HG03460 (cell line): ENCODE data around the gene ELMO1.

ENCODE experiments used
- ATAC-seq: cut with Tn5 transposase; IDR thresholded peaks from one replicate; pipeline ENCODE4 v1.9.1; 2021; ENCODE audit not compliant: unreplicated experiment

Gene ELMO1

DNA sequence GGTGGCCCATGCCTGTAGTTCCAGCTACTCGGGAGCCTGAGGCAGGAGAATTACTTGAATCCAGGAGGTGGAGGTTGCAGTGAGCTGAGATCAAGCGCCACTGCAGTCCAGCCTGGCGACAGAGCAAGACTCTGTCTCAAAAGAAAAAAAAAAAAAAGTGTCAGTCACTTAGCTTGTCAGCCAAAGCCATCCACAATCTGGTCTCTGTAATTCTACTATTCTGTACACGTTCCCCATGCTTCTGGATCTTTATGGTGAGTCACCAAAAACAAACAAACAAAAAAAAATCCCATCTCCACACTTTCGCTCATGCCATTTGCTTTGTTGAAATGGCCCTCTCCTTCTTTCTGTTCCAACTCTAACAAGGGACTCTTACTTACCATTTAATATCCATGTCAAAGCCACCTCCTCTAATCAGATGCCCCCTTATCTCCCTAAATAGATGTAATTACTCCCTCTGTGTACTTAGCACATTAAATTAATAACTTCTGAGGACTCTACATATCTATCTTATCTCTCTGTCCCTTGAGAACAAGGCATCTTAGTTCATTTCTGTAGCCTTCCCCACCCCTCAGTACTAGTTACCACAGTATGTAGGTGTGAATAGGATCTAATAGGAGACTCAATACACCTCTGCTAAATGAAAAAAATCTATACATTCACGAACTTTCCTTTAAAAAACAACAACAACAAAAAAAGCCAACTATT lies 128.4 kb downstream of the ELMO1 start:
- no peak for ATAC-seq

DNA sequence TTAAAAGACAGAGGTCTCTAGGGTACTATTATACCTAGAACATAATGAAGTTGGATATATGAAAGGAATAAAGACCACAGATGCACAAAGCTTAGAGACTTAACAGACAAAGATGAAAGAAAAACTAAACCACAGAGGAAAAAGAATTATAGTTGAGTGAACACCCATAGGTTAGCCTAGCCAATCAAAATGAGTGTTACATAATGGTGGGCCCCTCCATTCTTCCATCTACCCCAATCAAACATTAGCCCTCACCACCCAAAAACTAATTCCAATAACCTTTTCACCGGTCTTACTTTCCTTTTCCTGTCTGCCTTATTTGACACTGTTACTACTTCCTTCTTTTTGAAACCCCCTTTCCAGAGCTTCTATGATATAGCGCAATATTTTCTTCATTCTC lies 130.1 kb downstream of the ELMO1 start:
- ATAC-seq, result no peak

DNA sequence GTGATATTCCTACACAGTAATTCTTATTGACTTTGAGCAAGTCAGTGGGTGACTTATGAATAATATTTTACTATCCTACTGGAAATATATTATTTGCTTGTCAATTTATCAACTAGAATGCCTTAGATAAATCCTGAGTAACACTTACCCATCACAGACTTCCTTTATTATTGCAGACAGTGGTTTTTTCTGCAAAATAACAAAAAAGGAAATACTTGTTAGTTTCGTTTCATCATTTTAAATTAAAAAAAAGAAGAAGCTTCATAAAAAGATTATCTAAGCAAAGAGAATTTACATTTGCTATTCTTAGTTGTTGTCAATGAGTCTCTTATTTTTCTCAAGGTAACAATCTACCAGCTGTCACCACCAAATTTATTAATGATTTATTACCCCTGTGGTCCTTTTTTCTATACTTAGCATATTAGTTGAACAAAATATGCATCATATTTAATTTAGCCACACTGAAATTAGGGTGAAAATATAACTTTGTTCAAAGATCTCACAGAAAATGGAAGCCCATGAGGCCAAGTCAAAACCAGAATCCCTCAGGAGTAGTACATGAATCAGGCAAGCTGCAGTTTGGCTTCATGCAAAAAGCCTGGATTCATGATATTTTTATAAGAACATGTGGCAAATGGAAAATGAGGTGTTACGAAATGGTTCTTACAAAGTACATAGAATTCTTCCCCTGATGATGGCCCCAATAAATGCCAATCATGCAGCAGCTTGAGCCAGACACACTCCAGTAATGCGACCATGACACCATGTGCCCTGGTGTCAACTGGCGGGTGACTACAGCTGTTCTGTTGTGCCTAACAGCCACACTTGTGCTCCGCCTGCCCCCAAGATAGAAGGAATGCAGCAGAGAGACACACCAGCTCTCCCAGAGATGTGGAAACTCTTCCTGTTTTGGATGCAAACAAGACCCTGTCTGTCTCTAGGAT lies 132.6 kb downstream of the ELMO1 start:
- ATAC-seq, result no peak

DNA sequence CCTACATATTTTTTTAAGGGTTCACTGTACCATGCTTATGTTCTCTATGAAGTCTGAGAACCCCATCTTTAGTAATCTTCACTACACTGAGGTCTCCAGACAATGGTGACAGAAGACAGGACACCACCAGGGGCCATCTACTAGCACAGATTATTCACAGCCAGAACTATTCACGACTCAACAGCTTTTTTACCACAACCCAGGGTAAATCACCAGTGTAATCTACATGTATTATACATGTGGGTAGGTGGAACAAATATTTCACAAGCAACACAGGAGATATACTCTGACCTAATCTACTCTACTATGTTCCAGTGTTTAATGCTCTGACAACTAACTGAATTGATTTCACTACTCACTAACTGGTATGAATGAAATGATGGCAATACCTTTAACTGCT lies 136.1 kb downstream of the ELMO1 start:
- no peak for ATAC-seq

DNA sequence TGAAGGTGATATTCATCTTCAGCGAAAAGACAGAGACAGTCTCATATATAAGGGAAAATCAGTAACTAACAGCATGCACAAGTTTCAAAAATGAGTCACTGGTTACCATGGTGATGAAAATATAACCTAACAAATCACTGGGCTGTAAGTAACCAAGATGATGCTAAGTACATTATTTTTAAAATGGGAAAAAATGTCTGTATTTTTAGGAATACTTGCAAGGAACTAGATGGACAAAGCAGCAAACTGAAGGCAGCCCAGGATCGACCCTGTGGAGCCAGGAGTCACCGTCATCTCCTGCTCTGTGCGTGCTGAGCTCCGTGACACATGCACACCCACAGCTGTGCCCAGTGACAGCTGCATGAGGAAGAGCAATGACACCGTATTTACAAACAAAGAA lies 137.3 kb downstream of the ELMO1 start:
- no peak for ATAC-seq

DNA sequence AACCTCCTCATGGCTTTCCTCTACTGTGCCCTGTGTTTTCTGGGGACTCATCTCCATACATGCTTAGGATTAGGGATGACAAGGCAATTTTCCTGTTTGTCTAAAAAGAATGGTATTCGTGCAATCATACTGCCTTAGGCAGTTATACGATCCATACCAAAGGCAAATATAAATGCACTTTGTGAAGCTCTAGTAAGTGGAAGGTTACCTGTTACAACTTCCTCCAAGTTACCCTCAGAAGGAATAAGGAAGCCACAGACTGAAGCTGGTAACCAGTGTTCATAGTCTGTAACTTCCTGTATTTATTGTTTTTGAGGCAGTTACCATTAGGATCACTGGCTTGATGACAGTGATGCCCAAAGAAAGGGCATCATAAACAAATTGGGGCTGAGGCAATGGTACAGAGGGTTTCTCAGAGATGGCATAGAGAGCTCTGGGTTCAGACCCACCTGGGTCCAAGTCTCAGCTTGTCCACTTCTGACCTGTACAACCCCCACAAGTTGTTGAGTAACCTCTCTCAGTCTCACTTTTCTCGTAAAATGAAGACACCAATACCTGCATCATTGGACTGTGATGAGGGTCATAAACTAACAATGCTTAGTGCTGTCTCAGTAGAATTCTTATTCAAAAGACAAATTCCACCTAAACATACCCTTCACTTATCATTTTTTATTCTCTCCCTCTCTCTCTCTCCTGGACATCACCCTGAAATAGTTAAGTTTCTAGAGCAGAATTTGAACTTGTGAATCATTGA lies 138.2 kb downstream of the ELMO1 start:
- no peak for ATAC-seq

DNA sequence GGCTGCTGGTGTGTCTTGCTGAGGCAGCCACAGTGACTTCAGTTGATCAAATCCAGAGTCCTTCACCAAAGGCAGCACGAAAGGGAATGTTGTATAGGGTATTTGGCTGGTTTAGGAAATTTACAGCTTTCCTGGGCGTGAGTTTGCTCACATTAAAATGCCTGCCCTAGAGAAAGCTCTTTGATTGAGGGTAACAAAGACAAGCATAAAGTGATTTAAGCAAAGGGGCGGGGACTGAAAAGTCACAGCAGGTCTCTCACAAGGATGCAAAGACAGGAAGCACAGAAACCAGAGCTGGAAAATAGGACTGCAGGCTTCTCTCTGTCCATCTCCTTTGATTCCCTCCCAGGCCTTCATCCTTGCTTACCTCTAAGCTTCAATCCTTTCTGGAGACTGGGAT lies 139.2 kb downstream of the ELMO1 start:
- ATAC-seq, result no peak

DNA sequence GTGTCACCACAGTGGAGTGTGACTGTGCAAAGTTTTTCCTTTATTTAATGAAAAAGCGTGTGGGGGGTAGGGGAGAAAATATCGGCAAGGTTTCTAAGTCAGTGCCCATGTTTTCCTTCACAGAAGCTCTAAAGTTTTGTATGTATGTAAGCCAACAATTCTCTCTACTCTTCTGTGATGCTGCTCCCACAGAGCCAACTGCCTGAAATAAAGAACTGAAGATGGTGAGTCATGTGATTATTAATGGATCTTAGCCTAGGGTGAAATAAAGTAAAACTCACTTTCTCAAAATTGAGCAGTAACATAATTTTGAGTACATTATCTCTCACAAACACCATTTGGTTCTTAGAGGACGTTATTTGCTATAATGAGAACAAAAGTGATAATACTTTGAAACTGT lies 143.7 kb downstream of the ELMO1 start:
- ATAC-seq, result no peak

DNA sequence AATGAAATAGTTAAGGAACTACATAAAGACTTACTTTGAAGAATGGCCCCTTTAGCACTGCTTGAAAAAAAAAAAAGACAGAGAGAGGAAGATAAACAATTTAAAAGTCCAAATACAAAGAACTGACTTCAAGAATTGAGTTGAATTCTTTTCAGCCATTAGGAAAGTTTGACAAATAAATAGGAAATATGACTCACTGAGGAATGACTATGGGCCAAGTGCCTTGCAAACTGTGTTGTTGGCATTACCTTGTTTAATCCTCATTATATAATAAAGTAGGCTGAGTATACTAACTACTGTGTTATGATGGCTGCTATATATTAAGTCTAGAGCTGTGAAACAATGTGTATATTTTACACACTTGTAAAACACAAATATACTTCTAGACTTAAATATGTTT lies 151.1 kb downstream of the ELMO1 start:
- no peak for ATAC-seq

DNA sequence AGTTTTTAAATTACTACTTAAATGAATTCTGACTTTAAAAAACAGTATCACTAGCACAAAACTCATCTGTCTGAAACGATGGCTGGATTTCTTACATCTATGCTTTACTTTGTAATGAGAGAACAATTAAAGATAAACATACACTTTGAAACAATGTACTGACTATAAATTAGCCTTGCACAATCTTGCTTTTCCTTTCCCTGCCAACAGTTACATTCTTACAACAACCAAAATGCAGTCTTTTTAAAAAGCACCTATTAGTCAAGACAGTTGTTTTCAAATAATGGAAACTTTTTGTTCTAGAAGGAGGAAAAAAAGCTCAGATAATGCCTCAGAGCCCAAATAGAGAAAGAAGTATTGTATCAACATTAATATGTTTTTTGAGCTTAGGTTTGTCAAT lies 153.3 kb downstream of the ELMO1 start:
- ATAC-seq, result no peak

DNA sequence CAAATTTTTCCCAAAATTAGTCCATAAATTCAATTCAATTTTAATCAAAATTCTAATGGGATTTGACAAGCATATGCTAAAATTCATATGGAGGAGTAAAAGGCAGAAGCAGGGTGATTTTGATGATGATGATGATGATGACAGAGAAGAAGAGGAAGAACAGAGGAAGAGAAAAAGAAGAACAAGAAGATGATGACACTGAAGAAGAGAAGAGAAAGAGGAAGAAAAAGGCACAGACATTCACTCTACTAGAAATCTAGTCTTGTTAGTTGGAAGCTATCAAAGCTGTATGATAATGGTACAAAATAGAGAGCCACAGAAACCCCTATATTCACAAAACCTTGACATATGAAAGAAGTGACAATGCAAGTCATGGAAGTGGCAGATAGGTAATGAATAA lies 157.9 kb downstream of the ELMO1 start:
- no peak for ATAC-seq

DNA sequence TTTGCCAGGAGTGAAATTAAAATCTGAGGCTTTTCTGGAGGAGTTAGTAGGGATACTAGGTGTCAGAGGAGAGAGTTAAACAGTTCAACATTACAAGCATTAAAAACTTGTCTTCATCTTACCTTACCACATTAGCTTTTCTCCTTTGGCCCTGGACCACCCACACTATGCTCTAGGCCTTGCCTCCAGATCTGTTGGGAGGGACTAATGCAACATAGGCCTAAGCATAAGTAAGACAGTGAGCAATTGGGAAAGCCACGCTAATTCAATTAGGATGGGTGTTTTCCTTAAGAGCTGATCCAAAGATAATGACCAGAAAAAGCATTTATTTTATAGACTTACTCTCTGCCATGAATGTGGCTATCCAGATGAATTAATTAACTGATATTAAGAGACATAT lies 158.9 kb downstream of the ELMO1 start:
- no peak for ATAC-seq

DNA sequence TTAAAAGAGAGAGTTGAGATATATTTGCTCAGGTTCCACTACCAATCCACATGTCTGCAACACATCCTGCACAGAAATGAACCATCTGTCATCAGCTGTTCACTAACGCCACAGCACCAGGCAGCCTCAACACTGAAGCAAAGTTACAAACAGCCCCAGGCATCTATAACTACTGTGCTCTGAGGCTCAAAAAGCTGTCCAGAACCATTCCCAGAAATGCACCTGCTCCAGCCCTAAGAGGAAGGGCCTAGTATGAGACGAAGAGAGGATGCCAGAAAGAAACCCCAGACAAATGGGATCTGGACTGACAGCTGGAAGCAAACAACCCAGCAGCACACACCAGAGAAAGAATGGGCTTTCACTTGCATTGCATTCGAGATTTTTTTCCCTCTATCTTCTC lies 159.3 kb downstream of the ELMO1 start:
- no peak for ATAC-seq

DNA sequence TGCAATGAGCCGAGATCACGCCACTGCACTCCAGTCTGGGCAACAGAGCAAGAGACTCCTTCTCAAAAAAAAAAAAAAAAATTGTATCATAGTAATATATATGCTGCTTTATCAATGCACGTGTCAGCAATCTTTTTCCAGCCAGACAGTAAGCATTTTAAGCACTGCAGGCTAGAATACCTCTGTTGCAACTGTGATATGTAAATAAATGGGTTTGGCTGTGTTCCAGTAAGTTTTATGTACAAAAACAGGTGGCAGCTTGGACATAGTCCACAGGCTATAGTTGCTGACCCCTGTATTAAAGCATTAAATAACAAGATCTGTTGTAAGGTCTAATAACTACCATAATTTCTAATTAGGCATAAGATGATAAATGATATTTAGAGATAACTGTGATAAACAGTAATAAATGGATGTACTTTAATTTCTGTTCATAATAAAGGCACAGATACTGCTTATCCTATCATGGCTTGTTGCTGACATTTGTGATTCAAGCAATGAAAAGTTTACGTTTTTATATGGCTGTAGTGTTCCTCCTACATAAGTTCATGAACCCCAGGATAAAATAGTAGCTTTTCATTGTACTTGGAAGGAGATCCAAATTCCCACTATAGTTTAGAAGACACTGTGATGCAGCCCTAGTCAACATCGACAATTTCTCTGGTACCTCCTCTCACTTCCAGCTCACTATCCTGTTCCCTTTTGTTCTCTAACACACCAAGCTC lies 161.4 kb downstream of the ELMO1 start:
- peak; percentile 54 for ATAC-seq

DNA sequence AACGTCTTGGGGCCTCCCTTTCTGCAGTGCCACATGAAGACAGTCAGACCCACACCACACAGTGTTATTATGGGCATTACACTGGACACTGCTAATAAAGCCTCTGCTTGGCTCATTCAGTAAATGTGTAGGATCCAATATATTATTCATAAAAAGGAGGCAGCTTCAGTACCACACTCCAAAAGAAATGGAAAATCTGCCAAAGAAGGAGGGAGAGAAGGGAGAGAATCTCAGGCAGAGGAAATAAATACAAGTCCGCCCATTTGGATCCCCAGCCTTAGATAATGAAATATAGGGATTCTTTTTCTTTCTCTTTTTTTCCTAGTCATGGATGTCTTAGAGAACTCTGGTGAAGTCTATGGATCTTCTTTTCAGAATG lies 162.2 kb downstream of the ELMO1 start:
- ATAC-seq, result no peak

DNA sequence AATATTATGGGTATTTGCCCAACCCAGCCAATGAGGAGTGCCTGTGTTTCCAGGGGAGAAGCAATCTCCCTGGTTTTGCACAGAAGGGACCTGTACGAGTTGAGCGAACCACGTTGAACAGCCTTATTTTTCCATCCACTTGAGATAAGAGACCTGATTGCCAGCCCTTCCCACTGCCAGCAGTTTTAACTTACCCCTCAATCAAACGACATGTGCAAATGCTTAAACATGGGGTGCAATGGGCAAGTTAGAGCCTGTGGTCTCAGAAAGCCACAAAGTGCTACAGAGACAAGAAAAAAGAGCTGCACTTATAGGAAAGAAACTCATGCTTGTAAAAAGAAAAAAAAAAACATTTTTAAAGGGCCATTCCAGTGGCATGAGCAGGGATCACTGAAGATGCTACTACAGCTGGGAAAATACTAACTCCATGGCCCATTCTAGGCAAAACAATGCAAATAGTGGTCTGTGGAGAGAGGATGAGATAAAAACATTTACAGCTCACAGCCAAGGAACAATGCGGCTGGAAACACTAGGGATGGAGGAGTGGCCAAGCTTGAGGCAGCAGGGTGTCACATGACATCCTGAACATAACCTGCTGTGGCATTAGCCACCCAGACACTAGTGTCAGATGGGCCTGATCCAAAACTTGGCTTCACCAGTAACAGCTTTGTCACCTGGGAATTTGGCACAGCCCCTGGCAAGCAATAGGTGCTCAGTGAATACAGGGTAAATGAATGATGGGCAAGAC lies 162.8 kb downstream of the ELMO1 start:
- ATAC-seq, result no peak

DNA sequence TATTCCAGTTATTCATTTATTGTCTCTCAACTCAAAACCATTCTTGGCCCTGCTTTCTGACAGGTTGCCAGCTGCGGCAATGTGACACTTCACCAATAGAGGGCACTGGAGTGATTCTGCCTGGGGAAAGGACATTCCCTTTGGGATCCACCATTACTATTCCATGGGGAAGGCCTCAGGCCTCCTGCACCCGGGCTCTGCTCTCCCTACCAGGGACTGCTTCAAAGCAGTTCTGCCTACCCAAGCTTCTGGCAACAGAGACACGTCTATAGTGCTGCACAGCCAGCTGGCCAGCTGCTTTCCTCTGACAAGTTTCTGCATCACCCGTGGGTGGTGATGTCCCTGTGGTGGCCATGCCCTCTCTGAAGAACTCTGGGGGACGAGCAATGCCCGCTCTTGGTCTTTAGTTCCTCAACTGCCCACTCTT lies 163.8 kb downstream of the ELMO1 start:
- ATAC-seq, result no peak

DNA sequence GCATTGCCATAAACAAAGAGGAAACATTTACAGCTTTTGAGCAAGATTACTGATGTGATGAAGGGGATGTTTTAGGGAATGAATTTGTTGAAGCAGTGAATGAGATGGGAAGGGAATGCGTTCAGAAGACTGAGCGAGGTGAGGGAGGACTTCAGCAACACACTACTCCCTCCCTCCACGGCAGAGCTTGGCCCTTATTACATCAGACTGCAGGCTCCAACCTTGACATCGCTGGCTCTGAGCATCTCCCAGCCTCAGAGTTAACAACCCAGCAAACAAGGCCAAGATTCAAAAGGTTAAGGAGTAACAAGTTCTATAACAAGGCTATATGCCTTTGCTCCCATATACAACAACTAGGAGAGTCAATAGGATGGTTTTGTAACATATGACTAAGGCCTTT lies 164.4 kb downstream of the ELMO1 start:
- no peak for ATAC-seq

DNA sequence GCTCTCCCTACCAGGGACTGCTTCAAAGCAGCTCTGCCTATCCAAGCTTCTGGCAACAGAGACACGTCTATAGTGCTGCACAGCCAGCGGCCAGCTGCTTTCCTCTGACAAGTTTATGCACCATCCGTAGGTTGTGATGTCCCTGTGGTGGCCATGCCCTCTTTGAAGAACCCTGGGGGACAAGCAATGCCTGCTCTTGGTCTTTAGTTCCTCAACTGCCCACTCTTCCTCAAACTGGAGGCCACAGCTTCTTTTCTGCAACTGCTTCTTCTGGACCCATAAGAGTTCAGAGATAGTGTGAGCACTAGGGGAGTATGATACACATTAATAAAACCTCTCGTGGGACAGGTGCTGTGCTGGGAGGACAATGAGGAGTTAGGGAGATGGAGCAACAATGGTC lies 164.9 kb downstream of the ELMO1 start:
- ATAC-seq, result no peak

DNA sequence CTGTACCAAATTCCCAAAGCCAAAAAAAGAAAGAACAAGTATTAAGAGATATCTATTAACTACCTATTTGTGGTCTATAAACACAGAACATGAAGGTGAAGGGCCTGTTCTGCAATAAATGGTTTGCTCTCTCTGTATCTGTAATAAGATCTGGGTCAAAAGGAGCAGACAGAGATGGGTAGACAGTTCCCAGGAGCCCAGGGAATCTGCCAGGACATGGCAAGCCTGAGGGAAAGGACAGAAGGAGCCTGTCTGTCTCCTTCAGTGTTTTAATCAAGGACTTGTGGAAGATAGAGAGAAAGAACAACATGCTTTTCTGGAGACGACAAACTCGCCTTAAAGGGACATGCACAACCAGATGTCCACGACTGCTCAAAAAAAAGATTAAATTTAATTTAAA lies 165.7 kb downstream of the ELMO1 start:
- ATAC-seq, result no peak
